ENCODE results near the gene DIS3L.
"Not testable (repeated sequence)": the region's sequence is repeated elsewhere in the genome, so short reads cannot be mapped to it uniquely, and the experiment has no call there.

DIS3L gene

GRCh38 chr15:66278671-66279070 lies 14.7 kb upstream of the DIS3L start:
- DNase-seq, result no peak

GRCh38 chr15:66284271-66284670 lies 9.1 kb upstream of the DIS3L start:
- DNase-seq, result no peak

- no peak for DNase-seq
These were observed 7.7 kb upstream of the DIS3L start for GRCh38 chr15:66285533-66286280.

- no peak for DNase-seq
These were observed 5.8 kb upstream of the DIS3L start for GRCh38 chr15:66287461-66288057.

- DNase-seq, result no peak
These were observed 5.3 kb upstream of the DIS3L start for GRCh38 chr15:66288093-66288492.

GRCh38 chr15:66288551-66289185 lies 4.7 kb upstream of the DIS3L start:
- no peak for DNase-seq

GRCh38 chr15:66290007-66290406 lies 3.4 kb upstream of the DIS3L start:
- no peak for DNase-seq

GRCh38 chr15:66290518-66290917 lies 2.9 kb upstream of the DIS3L start:
- DNase-seq, result peak; percentile 43

GRCh38 chr15:66291816-66292570 lies 1.4 kb upstream of the DIS3L start:
- DNase-seq, result no peak

- no peak for DNase-seq
These were observed 573 bp upstream of the DIS3L start for GRCh38 chr15:66292571-66293418.

- DNase-seq, result peak; percentile 41
These were observed 976 bp downstream of the DIS3L start for GRCh38 chr15:66294157-66294931.

GRCh38 chr15:66294932-66295235 lies 1.5 kb downstream of the DIS3L start:
- DNase-seq, result peak; percentile 11

GRCh38 chr15:66296186-66296585 lies 2.8 kb downstream of the DIS3L start:
- no peak for DNase-seq

GRCh38 chr15:66298803-66299251 lies 5.5 kb downstream of the DIS3L start:
- no peak for DNase-seq

GRCh38 chr15:66302489-66303278 lies 9.3 kb downstream of the DIS3L start:
- no peak for DNase-seq

GRCh38 chr15:66304425-66304824 lies 11.1 kb downstream of the DIS3L start:
- not testable (repeated sequence) for DNase-seq

- DNase-seq, result no peak
These were observed 13.0 kb downstream of the DIS3L start for GRCh38 chr15:66306381-66306780.

GRCh38 chr15:66308531-66308930 lies 15.2 kb downstream of the DIS3L start:
- no peak for DNase-seq

- no peak for DNase-seq
These were observed 16.5 kb downstream of the DIS3L start for GRCh38 chr15:66309828-66310227.

GRCh38 chr15:66310786-66311185 lies 17.4 kb downstream of the DIS3L start:
- DNase-seq, result no peak

- no peak for DNase-seq
These were observed 18.8 kb downstream of the DIS3L start for GRCh38 chr15:66312144-66312543.

All from activated CD4-positive, alpha-beta T cell treated with anti-CD3 and anti-CD28 coated beads, Interleukin-2, amount 50 U/mL, for 16 hours (primary cell).